Hepatocyte (in vitro differentiated cells): ENCODE data around the gene FUT7.

Experiments used
- CTCF ChIP-seq: fragments of 200-600 bp; sonication (generic); IDR thresholded peaks from 2 replicates; pipeline ENCODE4 v1.5.1; 2016; ENCODE audit warnings: antibody characterized with exemption, mild to moderate bottlenecking; ENCODE audit not compliant: poor library complexity
- EZH2phosphoT487 ChIP-seq: fragments of 200-600 bp; sonication (generic); IDR thresholded peaks from one replicate; pipeline ENCODE4 v1.6.1; 2018; ENCODE audit warnings: antibody characterized with exemption, mild to moderate bottlenecking, low read depth, moderate library complexity; ENCODE audit not compliant: unreplicated experiment, severe bottlenecking

GRCh38 chr9:137066096-137066861, 34.4 kb upstream of the FUT7 start:
- TF ChIP-seq CTCF (no peak), EZH2phosphoT487 (no peak)
